Measurements from ENCODE around the gene BGLAP. TPM values are rescaled to one million over a fixed set of nuclear protein-coding genes. Genes with fewer than 3 reads are reported as not detected.

Gene BGLAP
- polyA plus RNA-seq, 1 of the 3 experiments (the other 2 are of a cell fraction), result 1.1 TPM

GRCh38 chr1:156253634-156254033, 11.7 kb downstream of the BGLAP start:
- 88% methylated on average over 3 of the region's 3 CpGs for WGBS (ENCODE audit: low lambda C conversion rate)
- peaks cover 37 to 78% of the 10 kb centered on the region in 2 experiments for H3K36me3 ChIP-seq (replicated peaks in 1 of 2; ENCODE audit: control insufficient read depth in 1 of 2, insufficient read depth in 2 of 2, low read length in 1 of 2)
- peaks cover 13% of the 10 kb centered on the region for H3F3A ChIP-seq (replicated peaks; ENCODE audit: insufficient read depth)
- peak overlapping the region in 1 of 2 experiments; percentile 99; a peak in 2 of 4 replicates for H3K27ac ChIP-seq (ENCODE audit: low read depth in 2 of 2, low read length in 1 of 2)
- POLR2A ChIA-PET, result no interaction called here
- no peak for DNase-seq
- H3K4me3 ChIP-seq (ENCODE audit: low read depth in 2 of 2, low read length in 1 of 2), result no peak overlapping the region
- no peak for TF ChIP-seq POLR2AphosphoS5 (IDR thresholded peaks at IDR 0.05; ENCODE audit: low read depth, low read length)
- TF ChIP-seq REST (IDR thresholded peaks at IDR 0.05; ENCODE audit: low read depth, low read length), result no peak
- TF ChIP-seq PBX3 (IDR thresholded peaks at IDR 0.05), result no peak
- H3K79me2 ChIP-seq (ENCODE audit: insufficient read depth), result no peaks in the 10 kb centered on the region
- no peaks in the 10 kb centered on the region for H4K20me1 ChIP-seq (ENCODE audit: insufficient read depth)
- no peaks in the 10 kb centered on the region for H3K27me3 ChIP-seq (ENCODE audit: insufficient read depth)
- peaks cover 13 to 70% of the 10 kb centered on the region in 2 experiments; a peak in 3 of 4 replicates for H3K4me1 ChIP-seq (ENCODE audit: control insufficient read depth in 1 of 2, insufficient read depth in 2 of 2, low read depth in 1 of 2, low read length in 1 of 2)
- H2AFZ ChIP-seq (ENCODE audit: low read depth), result no peak overlapping the region
- H3K9me2 ChIP-seq, result no peaks in the 10 kb centered on the region
- CTCF ChIA-PET, result interaction anchor here (0.6 to 0.9 kb wide), 2 partner anchors 28 to 657 kb away, joined by 3 read pairs; no protein-coding TSS in a partner anchor
- no peak overlapping the region for H3K9ac ChIP-seq
- H3K9me3 ChIP-seq, result no peaks in the 10 kb centered on the region
- no peak overlapping the region for H3K4me2 ChIP-seq

GRCh38 chr1:156257711-156258110, 15.7 kb downstream of the BGLAP start:
- H3K9me3 ChIP-seq, result no peaks in the 10 kb centered on the region
- H2AFZ ChIP-seq (ENCODE audit: low read depth), result no peak overlapping the region
- CTCF ChIA-PET, result interaction anchor here (0.5 to 2.4 kb wide), 13 partner anchors 11 to 129 kb away, joined by 3 to 11 read pairs (median 4); partner anchors contain the start of genes PAQR6 and SMG5
- peaks cover 2% of the 10 kb centered on the region; the same call in 1 of the 2 replicates for H4K20me1 ChIP-seq (ENCODE audit: insufficient read depth)
- no peak overlapping the region for H3K9ac ChIP-seq
- H3K9me2 ChIP-seq, result no peaks in the 10 kb centered on the region
- H3K4me3 ChIP-seq (ENCODE audit: low read depth in 2 of 2, low read length in 1 of 2), result no peak overlapping the region
- H3K27ac ChIP-seq (ENCODE audit: low read depth in 2 of 2, low read length in 1 of 2), result peak overlapping the region in 1 of 2 experiments; percentile 82; a peak in 2 of 4 replicates
- peaks cover 68% of the 10 kb centered on the region in 2 experiments for H3K36me3 ChIP-seq (replicated peaks in 1 of 2; ENCODE audit: control insufficient read depth in 1 of 2, insufficient read depth in 2 of 2, low read length in 1 of 2)
- H3K4me1 ChIP-seq (ENCODE audit: control insufficient read depth in 1 of 2, insufficient read depth in 2 of 2, low read depth in 1 of 2, low read length in 1 of 2), result peaks cover 4 to 41% of the 10 kb centered on the region in 2 experiments; a peak in 3 of 4 replicates
- TF ChIP-seq TEAD4 (IDR thresholded peaks at IDR 0.05; ENCODE audit: borderline replicate concordance, insufficient read depth) (no peak), NFIC (IDR thresholded peaks at IDR 0.05; ENCODE audit: borderline replicate concordance) (no peak), MEF2A (IDR thresholded peaks at IDR 0.05; ENCODE audit: borderline replicate concordance, low read depth) (no peak), CTCF (IDR thresholded peaks at IDR 0.05) (no peak), RAD21 (IDR thresholded peaks at IDR 0.05; ENCODE audit: low read length) (no peak), CHD2 (IDR thresholded peaks at IDR 0.05; ENCODE audit: low read length, partially characterized antibody) (no peak), FOXM1 (IDR thresholded peaks at IDR 0.05; ENCODE audit: low read depth) (no peak), NRF1 (IDR thresholded peaks at IDR 0.05; ENCODE audit: low read depth, low read length) (no peak)
- POLR2A ChIA-PET, result interaction anchor here (1.0 kb wide), 2 partner anchors 14 to 19 kb away, joined by 3 read pairs; no protein-coding TSS in a partner anchor
- peaks cover 9% of the 10 kb centered on the region for H3F3A ChIP-seq (replicated peaks; ENCODE audit: insufficient read depth)
- WGBS (ENCODE audit: low lambda C conversion rate), result 53% methylated on average over 2 of the region's 2 CpGs
- H3K27me3 ChIP-seq (ENCODE audit: insufficient read depth), result no peaks in the 10 kb centered on the region
- DNase-seq, result peak; percentile 44
- peaks cover 7% of the 10 kb centered on the region; the same call in 1 of the 2 replicates for H3K79me2 ChIP-seq (ENCODE audit: insufficient read depth)
- no peak overlapping the region for H3K4me2 ChIP-seq
